C1 segment of cervical spinal cord (tissue), 14 donors: ENCODE measurements around the gene KISS1R.
"Not testable (repeated sequence)": the region's sequence is repeated elsewhere in the genome, so short reads cannot be mapped to it uniquely, and the experiment has no call there.

ENCODE experiments used
- DNase-seq, 14 donors: peaks; one replicate each; lab custom pipeline; 2025; lab: John Stamatoyannopoulos, UW

The KISS1R gene

DNA sequence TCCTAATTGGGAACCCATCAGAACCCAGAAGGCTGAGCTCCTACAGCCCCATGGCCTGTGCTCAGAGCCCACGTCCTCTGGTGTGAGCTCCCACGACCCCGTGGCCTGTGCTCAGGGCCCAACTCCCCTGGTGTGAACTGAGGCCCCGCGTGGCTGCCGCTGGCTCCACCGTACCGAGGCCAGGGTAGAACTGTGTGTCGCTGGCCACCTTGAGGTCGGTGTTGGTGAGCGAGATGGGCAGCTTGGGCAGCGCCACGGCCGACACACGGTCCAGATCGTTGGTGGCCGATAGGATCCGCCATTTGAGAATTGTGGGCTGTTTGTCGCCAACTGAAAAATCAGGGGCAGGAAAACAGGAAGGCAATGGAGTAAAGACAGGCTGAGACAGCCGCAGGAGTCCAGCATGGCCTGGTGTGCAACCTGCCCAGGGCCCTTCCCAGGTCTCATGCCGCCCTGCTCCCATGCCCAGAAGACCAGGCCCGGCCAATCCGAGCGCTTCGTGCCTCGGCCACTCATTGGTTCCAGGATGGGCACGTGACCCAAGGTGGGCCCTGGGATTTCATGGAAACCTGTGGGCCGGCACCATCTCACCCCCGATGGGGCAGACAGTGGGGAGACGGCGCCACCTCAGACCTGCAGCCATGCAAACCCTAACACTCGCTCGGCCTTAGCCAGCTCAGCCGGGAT, 35.6 kb upstream of the KISS1R start:
- no peak for DNase-seq

DNA sequence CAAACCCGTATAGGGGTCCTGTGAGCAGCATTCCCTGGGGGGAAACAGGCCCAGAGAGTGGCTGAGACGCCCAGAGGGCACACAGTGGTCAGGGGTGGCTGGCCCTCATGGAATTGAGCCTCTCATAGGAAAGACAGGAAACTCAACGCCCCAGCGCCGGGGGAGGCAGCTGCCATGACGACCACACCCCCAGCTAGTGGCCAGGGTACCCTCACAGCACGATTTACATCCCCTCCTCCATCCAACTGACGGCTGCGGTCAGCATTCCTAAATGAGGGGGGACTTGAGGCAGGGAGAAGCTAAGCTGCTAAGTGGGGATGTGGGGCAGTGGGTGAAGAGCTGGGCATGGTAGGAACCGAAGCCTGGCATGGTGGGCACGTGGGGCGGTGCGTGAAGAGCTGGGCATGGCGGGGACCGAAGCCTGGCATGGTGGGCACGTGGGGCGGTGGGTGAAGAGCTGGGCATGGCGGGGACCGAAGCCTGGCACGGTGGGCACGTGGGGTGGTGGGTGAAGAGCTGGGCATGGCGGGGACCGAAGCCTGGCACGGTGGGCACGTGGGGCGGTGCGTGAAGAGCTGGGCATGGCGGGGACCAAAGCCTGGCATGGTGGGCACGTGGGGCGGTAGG, 34.1 kb upstream of the KISS1R start:
- no peak for DNase-seq

DNA sequence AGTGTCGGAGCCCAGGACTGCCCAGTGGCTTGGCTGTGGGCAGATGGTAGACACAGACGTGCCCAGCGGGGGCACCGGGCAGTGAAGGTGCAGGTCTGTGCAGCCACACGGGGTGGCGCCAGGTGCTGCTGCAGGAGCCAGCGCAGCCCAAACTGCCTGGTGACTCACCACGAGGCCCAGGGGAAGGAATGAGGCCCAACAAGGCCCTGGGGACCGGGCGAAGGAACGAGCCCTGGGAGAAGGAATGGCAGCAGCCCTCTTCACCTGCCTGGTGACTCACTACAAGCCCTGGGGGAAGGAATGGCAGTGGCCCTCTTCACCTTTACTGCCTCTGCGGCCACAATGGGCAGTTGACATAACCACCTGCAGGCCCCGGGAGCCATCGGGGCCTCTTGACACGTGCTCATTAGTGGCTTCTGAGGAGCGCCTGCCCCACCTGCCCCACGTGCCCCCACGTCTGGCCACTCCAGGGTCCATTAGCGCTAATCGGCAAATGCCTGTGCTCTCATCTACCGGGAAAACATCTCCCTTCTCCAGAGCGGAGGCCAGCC, 33.4 kb upstream of the KISS1R start:
- peak in 1 of 14 donors; percentile 59 for DNase-seq

DNA sequence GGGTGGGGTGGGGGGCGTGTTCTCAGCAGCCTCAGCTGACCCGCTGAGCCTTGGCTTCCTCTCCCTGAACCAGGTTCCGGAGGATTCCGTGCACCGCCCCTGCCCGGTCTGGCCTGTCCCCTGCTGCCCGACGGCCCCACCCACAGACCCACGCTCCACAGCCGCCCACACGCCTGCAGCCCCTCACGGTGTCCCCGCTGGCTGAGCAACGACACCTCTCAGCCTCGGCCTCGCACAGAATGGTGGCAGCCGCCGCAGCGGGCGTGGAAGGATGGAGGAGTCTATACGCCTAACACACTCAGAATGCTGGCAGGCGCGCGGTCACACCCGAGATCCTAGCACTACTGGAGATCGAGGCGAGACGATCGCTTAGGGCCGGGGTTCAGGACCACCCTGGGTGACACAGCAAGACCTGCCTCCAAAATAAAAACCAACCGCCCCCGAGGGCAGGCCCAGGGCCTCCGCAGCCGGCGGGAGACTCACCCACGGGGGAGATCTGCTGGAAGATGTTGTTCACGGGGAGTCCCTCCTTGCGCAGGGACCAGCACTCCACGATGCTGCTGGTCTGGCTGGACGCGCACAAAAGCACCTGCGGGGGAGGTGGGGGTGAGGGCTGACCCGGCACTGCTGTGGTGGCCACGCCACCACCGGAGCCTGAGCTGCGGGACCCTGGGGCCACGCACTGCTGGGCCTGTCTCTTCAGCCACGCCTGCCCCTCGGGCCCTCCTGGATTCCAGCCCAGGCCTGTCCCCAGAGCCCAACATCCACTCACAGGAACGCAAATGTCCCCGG, 32.5 kb upstream of the KISS1R start:
- DNase-seq: no peak

DNA sequence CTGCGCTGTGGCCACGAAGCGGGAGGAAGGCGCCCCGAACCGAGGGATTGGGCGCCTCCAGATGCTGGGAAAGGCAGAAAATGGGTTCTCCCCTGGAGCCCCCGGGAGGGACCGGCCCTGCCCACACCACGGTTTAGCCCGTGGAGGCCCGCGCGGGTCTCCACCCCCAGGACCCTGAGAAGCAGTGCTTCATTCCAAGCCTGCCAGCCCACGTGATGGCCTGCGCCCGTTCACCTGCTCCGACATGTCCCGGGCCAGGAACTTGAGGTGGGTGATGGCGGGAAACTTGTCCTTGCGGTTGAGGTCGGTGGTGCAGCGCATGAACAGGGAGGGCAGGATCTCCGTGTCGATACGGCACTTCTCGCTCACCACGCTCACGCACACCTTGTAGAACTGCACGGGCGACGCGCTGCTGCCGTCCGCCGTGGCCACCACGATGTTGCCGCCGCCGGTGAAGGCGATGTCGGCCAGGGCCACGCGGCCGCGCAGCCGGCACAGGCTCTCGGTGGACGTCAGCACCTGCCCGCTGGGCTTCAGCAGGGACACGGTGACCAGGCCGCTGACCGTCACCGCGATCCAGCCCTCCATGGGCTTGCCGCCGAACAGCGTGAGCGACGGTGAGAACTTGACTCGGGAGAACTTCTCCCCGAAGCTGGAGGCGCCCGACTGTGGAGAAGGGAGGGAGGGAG, 31.5 kb upstream of the KISS1R start:
- no peak for DNase-seq

DNA sequence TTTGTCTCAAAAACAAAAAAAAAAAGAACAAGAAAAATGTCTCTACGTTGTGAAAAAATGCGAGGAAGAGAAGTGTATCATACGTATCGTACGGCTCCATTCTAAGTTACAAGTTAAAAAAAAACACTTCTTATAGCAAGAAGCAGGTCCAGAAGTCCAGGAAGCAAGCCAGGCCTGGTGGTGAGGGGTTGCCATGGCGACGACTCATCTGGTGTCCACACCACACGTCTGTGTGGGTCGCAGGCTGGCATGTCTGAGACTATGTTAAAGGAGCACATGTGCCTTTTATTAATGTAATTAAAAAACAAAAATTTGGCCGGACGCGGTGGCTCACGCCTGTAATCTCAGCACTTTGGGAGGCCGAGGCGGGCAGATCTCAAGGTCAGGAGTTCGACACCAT, 30.1 kb upstream of the KISS1R start:
- no peak for DNase-seq

DNA sequence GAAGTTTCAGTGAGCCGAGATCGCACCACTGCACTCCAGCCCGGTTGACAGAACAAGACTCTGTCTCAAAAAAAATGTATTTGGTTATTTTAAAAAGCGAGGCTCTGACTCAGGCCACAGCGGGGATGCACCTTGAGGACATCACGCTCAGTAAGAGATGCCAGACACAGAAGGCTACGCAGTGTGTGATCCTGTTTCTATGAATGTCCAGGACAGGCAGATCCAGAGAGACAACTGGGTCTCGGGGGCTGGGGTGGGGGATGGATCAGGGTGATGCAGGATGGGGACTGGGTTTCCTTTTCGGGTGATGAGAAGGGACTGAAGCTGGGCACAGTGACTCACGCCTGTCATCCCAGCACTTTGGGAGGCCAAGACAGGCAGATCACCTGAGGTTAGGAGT, 29.5 kb upstream of the KISS1R start:
- peak in 1 of 14 donors; percentile 19 for DNase-seq

DNA sequence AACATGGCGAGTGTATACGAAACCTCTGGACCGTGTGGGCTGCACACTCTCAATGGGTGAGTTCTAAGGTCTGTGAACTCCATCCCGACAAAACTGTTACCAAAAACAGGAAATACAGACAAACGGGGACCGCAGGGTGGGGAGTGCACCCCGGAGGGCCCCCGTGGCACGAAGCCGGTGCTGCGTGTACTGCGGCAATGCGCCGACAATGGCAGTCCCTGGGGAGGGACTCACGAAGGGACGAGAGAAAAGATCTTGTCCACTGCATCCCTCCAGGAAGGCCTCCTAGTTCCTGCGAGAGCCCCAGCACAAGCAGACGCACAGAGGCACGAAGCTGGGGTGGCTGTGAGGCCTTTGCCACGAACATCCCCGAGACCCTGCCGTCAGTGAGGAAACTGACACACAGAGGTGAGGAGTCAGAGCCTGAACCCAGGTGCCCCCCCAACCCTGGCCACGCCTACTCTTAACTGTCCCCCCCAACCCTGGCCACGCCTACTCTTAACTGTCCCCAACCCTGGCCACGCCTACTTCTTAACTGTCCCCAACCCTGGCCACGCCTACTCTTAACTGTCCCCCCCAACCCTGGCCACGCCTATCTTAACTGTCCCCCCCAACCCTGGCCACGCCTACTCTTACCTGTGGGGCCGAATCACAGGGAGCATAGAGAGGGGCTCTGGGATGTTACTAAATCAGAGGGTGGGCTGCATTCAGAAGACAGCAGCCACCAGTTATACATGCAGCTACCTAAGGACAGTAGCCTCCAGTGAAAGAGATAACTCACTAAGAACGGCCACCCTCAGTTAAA, 28.4 kb upstream of the KISS1R start:
- no peak for DNase-seq

DNA sequence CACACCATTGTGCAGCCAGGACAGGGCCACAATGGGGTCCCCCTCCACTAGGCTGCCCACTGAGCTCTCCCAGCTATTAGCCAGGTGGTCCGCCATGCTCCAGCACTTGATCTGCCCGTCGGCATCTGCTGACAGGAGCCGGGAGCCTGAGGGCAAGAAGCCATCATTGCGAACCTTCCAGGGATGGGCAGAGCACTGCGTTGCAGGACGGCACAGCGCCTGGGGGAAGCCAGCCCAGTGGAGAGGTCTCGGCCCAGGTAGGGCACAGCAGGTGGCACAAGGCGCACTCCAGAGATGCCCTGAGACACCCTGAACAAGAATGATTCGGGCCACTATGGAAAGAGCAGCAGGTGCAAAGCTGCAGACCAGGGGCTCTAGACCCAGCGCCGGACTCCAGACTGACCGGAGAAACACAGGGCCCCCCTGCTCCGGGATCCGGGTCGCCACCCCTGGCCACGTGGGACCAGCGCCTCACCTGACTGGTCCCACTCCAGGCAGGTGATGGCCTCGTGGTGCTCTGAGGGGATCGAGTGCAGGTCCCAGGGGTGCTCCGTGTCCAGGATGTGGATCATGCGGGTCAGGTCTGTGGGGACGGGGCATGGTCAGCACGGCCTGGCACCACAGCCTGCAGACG, 27.4 kb upstream of the KISS1R start:
- DNase-seq: no peak

DNA sequence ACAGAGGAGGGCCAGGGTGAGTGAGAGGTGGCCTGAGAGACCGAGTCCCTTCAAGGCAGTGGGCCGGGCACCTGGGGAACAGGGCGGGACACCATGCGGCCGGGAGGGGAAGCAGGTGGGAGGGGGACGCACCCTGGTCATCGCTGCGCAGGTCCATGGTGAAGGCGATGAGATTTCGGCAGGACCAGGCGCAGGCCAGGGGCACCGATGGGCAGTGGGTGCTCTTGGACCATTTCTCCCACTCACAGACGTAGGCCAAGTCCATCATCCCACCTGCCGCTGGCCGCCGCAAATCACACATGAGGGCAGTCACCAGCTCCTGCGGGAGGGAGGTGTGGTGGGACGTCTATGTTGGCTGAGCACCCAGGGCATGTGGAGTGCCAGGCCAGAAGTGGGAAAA, 26.3 kb upstream of the KISS1R start:
- no peak for DNase-seq

DNA sequence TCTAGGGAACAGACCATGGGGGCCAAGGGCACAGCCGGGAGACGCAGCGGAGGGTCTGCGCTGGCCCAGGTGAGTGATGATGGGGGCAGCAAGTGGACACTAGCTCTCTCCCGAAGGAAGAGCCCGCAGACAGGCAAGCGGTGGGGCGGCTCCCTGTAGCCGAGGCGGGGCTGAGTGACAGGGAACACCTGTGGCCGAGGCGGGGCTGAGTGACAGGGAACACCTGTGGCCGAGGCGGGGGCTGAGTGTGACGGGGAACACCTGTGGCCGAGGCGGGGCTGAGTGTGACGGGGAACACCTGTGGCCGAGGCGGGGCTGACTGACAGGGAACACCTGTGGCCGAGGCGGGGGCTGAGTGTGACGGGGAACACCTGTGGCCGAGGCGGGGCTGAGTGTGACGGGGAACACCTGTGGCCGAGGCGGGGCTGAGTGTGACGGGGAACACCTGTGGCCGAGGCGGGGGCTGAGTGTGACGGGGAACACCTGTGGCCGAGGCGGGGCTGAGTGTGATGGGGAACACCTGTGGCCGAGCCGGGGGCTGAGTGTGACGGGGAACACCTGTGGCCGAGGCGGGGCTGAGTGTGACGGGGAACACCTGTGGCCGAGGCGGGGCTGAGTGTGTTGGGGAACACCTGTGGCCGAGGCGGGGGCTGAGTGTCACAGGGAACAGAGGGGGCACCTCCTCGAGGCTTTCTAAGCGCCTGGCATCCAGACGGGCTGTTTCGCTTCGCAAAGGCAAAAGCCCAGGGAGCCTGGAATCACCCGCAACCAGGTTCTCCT, 25.5 kb upstream of the KISS1R start:
- not testable (repeated sequence) for DNase-seq

DNA sequence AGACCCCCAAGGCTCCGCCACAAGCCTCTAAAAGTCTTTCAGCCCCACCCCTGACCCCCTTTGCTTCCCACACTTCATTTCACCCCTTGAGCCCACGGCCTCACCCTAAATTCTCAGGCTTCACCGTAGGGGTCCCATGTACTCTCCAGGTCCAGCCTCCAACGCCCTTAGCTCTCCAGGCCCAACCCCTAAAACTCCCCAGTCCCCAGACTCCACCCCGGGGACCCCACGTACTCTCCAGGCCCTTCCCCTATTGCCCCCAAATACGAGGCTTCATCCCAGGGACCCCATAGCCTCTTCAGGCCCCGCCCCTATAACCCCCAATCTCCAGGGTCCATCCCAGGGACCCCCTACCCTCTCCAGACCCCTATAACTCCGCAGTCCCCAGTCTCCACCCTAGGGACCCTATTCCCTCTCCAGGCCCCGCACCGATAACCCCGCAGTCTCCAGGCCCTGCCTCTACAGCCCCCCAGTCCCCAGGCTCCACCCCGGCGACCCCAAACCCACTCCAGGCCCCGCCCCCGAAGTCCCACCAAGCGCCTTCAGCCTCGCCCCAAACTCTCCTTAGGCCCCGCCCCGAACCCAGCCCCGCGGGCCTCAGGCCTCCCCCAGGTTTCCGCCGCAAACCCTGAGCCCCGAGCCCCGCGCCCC, 24.8 kb upstream of the KISS1R start:
- DNase-seq: no peak

DNA sequence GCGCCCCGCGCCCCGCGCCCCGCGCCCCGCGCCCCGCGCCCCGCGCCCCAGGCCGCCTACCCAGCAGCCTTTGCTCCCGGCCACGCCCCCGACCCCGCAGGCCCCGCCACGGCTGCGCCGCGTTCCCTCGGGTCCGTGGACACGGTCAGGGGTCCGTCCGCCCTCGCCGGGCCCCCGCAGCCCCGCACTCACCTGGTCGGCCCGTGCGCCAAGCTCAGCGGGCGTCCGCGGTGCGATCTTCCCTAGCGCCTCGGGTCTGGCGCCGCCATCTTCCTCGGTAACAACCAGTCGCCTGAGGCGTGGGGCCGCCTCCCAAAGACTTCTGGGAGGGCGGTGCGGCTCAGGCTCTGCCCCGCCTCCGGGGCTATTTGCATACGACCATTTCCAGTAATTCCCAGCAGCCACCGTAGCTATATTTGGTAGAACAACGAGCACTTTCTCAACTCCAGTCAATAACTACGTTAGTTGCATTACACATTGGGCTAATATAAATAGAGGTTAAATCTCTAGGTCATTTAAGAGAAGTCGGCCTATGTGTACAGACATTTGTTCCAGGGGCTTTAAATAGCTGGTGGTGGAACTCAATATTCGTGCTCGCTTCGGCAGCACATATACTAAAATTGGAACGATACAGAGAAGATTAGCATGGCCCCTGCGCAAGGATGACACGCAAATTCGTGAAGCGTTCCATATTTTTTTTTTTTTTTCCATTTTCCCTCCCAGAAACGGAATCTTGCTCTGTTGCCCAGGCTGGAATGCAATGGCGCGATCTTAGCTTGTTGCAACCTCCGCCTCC, 24.0 kb upstream of the KISS1R start, which contains the start of the genes MED16 and RNU6-9:
Gene MED16, minus strand, starts transcription at position 294 of the 796 bp plus-strand sequence. CDS start 2,056 bp downstream, outside the sequence.
Gene RNU6-9, plus strand, starts transcription at position 591 of the 796 bp plus-strand sequence.
- DNase-seq: peak; percentile 28 to 96 (median 82)

DNA sequence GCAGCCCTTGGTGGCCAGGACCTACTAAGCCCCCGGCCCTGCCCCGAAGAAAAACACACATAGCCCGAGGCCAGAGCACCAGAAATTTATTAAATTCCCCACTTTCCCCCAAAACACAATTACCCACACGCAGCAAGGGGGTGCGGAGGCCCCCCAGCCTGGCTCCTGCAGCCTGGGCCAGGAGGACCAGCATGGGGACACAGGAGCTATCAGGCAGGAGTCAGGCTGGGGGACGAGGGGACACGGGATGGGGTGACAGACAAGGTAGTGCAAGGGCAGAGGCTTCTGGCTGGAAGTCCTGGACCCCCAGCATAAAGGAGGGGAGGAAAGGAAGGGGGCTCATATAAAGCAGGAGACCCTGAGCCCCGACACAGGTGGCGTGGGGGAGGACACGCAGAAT, 20.7 kb upstream of the KISS1R start:
- DNase-seq: no peak

DNA sequence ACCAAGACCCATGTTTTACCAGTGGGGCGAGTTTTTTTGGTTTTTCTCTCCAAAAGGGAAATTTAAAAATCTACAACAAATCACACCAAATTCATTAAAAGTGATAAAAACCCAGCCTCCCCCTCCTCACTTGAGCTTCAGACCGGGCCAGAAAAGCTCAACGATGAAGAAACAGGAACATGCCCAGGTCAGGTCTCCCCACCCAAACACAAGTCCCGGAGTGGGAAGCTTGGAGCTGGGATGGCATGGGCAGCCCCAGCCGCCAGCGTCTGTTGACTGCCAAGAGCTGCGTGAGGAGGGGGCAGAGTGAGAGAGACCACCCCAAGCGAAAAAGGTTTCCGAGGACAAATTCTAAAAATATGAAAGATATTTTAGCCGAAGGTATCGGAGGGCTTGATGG, 20.1 kb upstream of the KISS1R start:
- DNase-seq: no peak

DNA sequence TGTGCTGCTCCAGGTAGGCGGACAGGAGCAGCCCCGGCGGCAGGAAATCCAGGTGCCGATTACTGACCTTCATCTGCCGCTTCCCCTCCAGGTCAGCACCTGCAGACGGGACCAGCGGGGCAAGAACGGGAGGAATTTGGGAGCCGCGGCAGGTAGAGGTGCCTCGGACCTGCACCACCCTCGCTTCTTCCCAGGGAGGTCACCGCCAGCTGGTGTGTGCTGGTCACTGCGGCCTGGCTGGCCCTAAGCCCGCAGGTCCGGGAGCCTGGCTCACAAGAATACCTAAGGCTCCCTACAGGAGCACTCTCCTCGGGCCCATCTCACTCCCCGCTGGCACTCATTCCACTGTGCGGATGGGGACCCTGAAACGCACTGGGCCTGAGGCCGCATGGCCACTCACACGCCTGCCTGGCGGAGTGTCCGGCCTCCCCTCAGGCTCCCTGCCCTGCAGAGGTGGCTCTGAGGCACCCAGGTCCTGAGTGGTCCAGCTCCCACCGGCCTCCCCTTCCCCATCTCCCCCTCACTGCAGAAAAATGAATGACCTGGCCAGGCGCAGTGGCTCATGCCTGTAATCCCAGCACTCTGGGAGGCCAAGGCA, 19.6 kb upstream of the KISS1R start:
- no peak for DNase-seq

DNA sequence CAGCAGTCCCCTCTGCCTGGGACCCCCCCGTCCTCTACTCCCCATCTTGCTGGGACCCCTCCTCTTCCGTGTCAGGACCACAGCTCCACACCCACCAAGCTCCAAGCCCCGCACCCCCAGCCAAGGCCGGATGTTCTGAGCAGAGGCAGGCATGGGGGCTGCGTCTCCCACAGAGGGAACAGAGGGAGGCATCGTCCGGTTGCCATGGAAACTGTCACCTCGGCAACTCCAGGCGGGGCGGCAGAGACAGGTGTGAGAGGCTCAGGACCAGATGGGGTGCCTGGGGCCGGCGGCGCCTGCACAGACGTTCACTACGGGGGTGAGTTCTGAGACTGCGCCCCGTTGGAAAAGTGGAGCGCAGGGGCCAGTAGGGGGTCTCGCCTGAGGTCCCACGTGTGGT, 18.5 kb upstream of the KISS1R start:
- DNase-seq: peak in 1 of 14 donors; percentile 53
